ENCODE results near the gene SS18.

Gene SS18

DNA sequence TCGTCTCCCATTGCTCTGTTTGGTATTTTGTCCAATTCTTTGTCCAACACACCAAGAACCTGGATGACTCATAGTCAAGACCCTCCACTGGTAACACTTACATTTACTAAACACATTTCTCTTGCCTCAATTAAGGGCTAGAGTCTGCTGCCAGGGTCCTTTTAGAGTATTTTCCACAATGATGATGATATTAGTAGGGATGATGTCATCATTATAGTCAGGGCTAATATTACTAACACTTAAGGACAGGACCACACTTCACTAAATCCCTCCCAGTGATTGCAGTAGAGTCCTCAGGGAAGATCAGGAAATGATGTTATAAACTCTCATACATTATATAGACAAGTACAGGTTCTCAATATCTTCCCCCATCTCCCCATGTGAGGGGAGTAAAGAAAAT lies 13.6 kb upstream of the SS18 start:
- TF ChIP-seq ZNF8 (CRISPR knock-in tag; IDR thresholded peaks at IDR 0.05): no peak
- no peak for TF ChIP-seq TCF4 (CRISPR knock-in tag; IDR thresholded peaks at IDR 0.05; ENCODE audit: borderline replicate concordance)
- no peak for TF ChIP-seq ISL1 (CRISPR knock-in tag; IDR thresholded peaks at IDR 0.05)
- ATAC-seq: no peak

DNA sequence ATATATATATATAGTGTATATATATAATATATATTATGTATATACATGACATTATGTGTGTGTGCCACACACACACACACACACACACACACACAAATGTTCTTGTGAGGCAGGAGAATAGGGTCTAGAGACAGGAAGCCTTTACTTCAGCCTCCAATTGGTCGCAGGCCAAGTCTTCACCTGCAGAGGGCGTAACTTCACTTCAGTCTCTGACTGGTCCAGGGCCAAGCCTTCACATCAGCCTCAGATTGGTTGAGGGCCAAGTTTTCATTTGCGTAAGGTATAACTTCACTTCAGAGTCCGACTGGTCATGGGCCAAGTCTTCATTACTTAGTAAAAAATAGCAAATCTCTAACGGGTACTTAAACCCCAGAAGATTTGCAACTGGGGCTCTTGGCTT lies 13.2 kb upstream of the SS18 start:
- ATAC-seq: no peak
- TF ChIP-seq, protein P1, sequence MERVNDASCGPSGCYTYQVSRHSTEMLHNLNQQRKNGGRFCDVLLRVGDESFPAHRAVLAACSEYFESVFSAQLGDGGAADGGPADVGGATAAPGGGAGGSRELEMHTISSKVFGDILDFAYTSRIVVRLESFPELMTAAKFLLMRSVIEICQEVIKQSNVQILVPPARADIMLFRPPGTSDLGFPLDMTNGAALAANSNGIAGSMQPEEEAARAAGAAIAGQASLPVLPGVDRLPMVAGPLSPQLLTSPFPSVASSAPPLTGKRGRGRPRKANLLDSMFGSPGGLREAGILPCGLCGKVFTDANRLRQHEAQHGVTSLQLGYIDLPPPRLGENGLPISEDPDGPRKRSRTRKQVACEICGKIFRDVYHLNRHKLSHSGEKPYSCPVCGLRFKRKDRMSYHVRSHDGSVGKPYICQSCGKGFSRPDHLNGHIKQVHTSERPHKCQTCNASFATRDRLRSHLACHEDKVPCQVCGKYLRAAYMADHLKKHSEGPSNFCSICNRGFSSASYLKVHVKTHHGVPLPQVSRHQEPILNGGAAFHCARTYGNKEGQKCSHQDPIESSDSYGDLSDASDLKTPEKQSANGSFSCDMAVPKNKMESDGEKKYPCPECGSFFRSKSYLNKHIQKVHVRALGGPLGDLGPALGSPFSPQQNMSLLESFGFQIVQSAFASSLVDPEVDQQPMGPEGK (CRISPR knock-in tag; IDR thresholded peaks at IDR 0.05; ENCODE audit: borderline replicate concordance): no peak
- TF ChIP-seq ZNF8 (CRISPR knock-in tag; IDR thresholded peaks at IDR 0.05): no peak
- no peak for TF ChIP-seq TOX (CRISPR knock-in tag; IDR thresholded peaks at IDR 0.05; ENCODE audit: borderline replicate concordance)
- TF ChIP-seq CSDC2 (CRISPR knock-in tag; IDR thresholded peaks at IDR 0.05): no peak
- TF ChIP-seq ZFP30 (CRISPR knock-in tag; IDR thresholded peaks at IDR 0.05): no peak
- no peak for TF ChIP-seq TCF4 (CRISPR knock-in tag; IDR thresholded peaks at IDR 0.05; ENCODE audit: borderline replicate concordance)
- no peak for TF ChIP-seq ZFP3 (CRISPR knock-in tag; IDR thresholded peaks at IDR 0.05)
- no peak for TF ChIP-seq ARNTL (CRISPR knock-in tag; IDR thresholded peaks at IDR 0.05; ENCODE audit: borderline replicate concordance, low read depth)
- TF ChIP-seq GLIS3 (CRISPR knock-in tag; IDR thresholded peaks at IDR 0.05): no peak
- TF ChIP-seq RARB (CRISPR knock-in tag; IDR thresholded peaks at IDR 0.05): no peak
- TF ChIP-seq, protein P2, sequence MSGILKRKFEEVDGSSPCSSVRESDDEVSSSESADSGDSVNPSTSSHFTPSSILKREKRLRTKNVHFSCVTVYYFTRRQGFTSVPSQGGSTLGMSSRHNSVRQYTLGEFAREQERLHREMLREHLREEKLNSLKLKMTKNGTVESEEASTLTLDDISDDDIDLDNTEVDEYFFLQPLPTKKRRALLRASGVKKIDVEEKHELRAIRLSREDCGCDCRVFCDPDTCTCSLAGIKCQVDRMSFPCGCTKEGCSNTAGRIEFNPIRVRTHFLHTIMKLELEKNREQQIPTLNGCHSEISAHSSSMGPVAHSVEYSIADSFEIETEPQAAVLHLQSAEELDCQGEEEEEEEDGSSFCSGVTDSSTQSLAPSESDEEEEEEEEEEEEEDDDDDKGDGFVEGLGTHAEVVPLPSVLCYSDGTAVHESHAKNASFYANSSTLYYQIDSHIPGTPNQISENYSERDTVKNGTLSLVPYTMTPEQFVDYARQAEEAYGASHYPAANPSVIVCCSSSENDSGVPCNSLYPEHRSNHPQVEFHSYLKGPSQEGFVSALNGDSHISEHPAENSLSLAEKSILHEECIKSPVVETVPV (CRISPR knock-in tag; IDR thresholded peaks at IDR 0.05): no peak
- no peak for TF ChIP-seq OSR1 (CRISPR knock-in tag; IDR thresholded peaks at IDR 0.05)
- TF ChIP-seq, protein P3, sequence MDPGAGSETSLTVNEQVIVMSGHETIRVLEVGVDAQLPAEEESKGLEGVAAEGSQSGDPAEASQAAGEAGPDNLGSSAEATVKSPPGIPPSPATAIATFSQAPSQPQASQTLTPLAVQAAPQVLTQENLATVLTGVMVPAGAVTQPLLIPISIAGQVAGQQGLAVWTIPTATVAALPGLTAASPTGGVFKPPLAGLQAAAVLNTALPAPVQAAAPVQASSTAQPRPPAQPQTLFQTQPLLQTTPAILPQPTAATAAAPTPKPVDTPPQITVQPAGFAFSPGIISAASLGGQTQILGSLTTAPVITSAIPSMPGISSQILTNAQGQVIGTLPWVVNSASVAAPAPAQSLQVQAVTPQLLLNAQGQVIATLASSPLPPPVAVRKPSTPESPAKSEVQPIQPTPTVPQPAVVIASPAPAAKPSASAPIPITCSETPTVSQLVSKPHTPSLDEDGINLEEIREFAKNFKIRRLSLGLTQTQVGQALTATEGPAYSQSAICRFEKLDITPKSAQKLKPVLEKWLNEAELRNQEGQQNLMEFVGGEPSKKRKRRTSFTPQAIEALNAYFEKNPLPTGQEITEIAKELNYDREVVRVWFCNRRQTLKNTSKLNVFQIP (CRISPR knock-in tag; IDR thresholded peaks at IDR 0.05; ENCODE audit: borderline replicate concordance, low read depth): no peak
- no peak for TF ChIP-seq PPARA (CRISPR knock-in tag; IDR thresholded peaks at IDR 0.05; ENCODE audit: borderline replicate concordance)
- TF ChIP-seq ZNF565 (CRISPR knock-in tag; conservative IDR thresholded peaks at IDR 0.05; ENCODE audit: low read depth): no peak
- no peak for TF ChIP-seq SNAI2 (CRISPR knock-in tag; IDR thresholded peaks at IDR 0.05)
- no peak for TF ChIP-seq BACH2 (CRISPR knock-in tag; IDR thresholded peaks at IDR 0.05; ENCODE audit: borderline replicate concordance)
- TF ChIP-seq ZNF70 (CRISPR knock-in tag; IDR thresholded peaks at IDR 0.05): no peak
- no peak for TF ChIP-seq ISL1 (CRISPR knock-in tag; IDR thresholded peaks at IDR 0.05)

DNA sequence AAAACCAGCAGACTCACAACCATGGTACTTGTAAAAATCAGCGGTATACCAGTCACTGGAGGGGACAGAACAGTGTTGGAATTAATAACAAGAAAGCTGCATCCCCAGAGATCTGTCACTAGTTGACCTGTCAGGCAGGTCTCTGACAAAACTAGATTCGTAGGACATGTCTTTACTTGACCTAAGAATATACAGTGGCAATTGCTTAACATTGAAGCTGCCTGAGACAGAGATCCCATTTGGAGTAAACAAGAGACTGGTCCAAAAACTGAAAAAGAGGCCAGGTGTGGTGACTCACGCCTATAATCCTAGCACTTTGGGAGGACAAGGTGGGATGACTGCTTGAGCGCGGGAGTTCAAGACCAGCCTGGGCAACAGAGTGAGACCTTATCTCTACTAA lies 7.2 kb upstream of the SS18 start:
- ATAC-seq: no peak
- no peak for TF ChIP-seq SNAI2 (CRISPR knock-in tag; IDR thresholded peaks at IDR 0.05)
- TF ChIP-seq BACH2 (CRISPR knock-in tag; IDR thresholded peaks at IDR 0.05; ENCODE audit: borderline replicate concordance): no peak
- TF ChIP-seq, protein P2 (CRISPR knock-in tag; IDR thresholded peaks at IDR 0.05): no peak
- TF ChIP-seq CSDC2 (CRISPR knock-in tag; IDR thresholded peaks at IDR 0.05): no peak
- TF ChIP-seq RARB (CRISPR knock-in tag; IDR thresholded peaks at IDR 0.05): no peak
- no peak for TF ChIP-seq GLIS3 (CRISPR knock-in tag; IDR thresholded peaks at IDR 0.05)
- no peak for TF ChIP-seq ARNTL (CRISPR knock-in tag; IDR thresholded peaks at IDR 0.05; ENCODE audit: borderline replicate concordance, low read depth)
- no peak for TF ChIP-seq PPARA (CRISPR knock-in tag; IDR thresholded peaks at IDR 0.05; ENCODE audit: borderline replicate concordance)
- no peak for TF ChIP-seq ZFP30 (CRISPR knock-in tag; IDR thresholded peaks at IDR 0.05)
- no peak for TF ChIP-seq TCF4 (CRISPR knock-in tag; IDR thresholded peaks at IDR 0.05; ENCODE audit: borderline replicate concordance)
- no peak for TF ChIP-seq ZNF565 (CRISPR knock-in tag; conservative IDR thresholded peaks at IDR 0.05; ENCODE audit: low read depth)
- TF ChIP-seq, protein P1 (CRISPR knock-in tag; IDR thresholded peaks at IDR 0.05; ENCODE audit: borderline replicate concordance): no peak
- no peak for TF ChIP-seq ZNF8 (CRISPR knock-in tag; IDR thresholded peaks at IDR 0.05)
- TF ChIP-seq TOX (CRISPR knock-in tag; IDR thresholded peaks at IDR 0.05; ENCODE audit: borderline replicate concordance): no peak
- TF ChIP-seq, protein P4, sequence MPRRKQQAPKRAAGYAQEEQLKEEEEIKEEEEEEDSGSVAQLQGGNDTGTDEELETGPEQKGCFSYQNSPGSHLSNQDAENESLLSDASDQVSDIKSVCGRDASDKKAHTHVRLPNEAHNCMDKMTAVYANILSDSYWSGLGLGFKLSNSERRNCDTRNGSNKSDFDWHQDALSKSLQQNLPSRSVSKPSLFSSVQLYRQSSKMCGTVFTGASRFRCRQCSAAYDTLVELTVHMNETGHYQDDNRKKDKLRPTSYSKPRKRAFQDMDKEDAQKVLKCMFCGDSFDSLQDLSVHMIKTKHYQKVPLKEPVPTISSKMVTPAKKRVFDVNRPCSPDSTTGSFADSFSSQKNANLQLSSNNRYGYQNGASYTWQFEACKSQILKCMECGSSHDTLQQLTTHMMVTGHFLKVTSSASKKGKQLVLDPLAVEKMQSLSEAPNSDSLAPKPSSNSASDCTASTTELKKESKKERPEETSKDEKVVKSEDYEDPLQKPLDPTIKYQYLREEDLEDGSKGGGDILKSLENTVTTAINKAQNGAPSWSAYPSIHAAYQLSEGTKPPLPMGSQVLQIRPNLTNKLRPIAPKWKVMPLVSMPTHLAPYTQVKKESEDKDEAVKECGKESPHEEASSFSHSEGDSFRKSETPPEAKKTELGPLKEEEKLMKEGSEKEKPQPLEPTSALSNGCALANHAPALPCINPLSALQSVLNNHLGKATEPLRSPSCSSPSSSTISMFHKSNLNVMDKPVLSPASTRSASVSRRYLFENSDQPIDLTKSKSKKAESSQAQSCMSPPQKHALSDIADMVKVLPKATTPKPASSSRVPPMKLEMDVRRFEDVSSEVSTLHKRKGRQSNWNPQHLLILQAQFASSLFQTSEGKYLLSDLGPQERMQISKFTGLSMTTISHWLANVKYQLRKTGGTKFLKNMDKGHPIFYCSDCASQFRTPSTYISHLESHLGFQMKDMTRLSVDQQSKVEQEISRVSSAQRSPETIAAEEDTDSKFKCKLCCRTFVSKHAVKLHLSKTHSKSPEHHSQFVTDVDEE (CRISPR knock-in tag; IDR thresholded peaks at IDR 0.05): no peak

Data from SK-N-SH treated with all-trans-retinoic acid at 6 μM for 48 hours (cell line).